Measurements from ENCODE around the gene SPAST. TPM values are rescaled to one million over a fixed set of nuclear protein-coding genes. Genes with fewer than 3 reads are reported as not detected.
A peak's percentile ranks its signal among the peaks of the same experiment; 100 is the strongest.

SPAST gene
- total and polyA plus RNA-seq, 2 of the 13 experiments (the other 11 are each of a cell fraction or from before 2014, with no cell fraction given) = 11.5 to 40.4 TPM

DNA sequence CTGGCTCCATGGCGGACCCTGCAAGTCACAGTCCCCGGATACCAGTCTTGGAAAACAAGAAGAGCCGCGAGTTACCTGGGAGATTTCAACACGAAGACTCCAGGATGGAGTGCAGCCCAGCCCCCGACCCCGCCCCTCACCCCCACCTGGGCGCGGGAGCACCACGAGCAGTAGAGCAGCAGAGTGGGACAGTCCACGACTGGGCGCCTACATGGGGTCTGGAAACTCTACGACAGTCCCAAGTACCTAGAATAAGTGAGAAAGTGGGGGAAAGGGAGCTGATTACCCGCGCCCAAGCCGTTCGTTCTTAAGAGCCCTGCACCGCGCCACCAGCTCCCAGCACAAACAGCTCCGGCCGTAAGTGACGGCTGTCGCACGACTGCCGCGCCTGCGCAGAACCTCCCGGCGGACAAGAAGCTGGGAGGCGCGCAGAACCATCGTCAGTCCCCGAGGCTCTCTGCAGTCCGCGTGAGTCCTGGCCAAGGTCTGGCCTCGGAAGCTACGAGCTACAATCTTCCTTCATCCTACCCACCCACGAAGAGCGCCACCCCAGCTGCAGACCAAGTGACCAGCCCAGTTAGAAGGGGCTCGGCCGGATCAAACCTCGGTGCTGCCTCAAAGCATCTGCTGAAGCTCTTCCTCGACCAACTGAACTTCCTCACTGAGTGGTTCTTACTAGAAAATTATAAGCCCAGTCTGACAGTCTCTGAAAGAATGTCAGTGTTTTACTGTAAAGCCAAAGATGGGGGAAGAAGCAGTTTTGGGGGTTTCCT, 23.7 kb upstream of the SPAST start, which contains the start of gene DPY30 (continued):
- TF ChIP-seq MED13 (CRISPR knock-in tag; IDR thresholded peaks at IDR 0.05) (no peak; the same call in 1 of the 2 replicates), MIER3 (CRISPR knock-in tag; IDR thresholded peaks at IDR 0.05; ENCODE audit: borderline replicate concordance) (peak; percentile 66; the same call in 1 of the 2 replicates), PLRG1 (conservative IDR thresholded peaks at IDR 0.05) (no peak), ZNF549 (CRISPR knock-in tag; IDR thresholded peaks at IDR 0.05) (peak; percentile 65; the same call in 1 of the 2 replicates), ZSCAN9 (CRISPR knock-in tag; IDR thresholded peaks at IDR 0.05; ENCODE audit: borderline replicate concordance) (peak; percentile 78), IRX3 (CRISPR knock-in tag; IDR thresholded peaks at IDR 0.05; ENCODE audit: borderline replicate concordance, low read depth) (0 out of 2 replicates have a peak, but pooled peaks have one; percentile 50), ZNF326 (CRISPR knock-in tag; IDR thresholded peaks at IDR 0.05; ENCODE audit: borderline replicate concordance) (no peak)
- TF ChIP-seq, protein P1, sequence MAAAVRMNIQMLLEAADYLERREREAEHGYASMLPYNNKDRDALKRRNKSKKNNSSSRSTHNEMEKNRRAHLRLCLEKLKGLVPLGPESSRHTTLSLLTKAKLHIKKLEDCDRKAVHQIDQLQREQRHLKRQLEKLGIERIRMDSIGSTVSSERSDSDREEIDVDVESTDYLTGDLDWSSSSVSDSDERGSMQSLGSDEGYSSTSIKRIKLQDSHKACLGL (CRISPR knock-in tag; IDR thresholded peaks at IDR 0.05) = peak; percentile 90
- TF ChIP-seq, protein P2, sequence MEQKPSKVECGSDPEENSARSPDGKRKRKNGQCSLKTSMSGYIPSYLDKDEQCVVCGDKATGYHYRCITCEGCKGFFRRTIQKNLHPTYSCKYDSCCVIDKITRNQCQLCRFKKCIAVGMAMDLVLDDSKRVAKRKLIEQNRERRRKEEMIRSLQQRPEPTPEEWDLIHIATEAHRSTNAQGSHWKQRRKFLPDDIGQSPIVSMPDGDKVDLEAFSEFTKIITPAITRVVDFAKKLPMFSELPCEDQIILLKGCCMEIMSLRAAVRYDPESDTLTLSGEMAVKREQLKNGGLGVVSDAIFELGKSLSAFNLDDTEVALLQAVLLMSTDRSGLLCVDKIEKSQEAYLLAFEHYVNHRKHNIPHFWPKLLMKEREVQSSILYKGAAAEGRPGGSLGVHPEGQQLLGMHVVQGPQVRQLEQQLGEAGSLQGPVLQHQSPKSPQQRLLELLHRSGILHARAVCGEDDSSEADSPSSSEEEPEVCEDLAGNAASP (CRISPR knock-in tag; IDR thresholded peaks at IDR 0.05; ENCODE audit: borderline replicate concordance) = peak; percentile 76
- TF ChIP-seq, protein P3, sequence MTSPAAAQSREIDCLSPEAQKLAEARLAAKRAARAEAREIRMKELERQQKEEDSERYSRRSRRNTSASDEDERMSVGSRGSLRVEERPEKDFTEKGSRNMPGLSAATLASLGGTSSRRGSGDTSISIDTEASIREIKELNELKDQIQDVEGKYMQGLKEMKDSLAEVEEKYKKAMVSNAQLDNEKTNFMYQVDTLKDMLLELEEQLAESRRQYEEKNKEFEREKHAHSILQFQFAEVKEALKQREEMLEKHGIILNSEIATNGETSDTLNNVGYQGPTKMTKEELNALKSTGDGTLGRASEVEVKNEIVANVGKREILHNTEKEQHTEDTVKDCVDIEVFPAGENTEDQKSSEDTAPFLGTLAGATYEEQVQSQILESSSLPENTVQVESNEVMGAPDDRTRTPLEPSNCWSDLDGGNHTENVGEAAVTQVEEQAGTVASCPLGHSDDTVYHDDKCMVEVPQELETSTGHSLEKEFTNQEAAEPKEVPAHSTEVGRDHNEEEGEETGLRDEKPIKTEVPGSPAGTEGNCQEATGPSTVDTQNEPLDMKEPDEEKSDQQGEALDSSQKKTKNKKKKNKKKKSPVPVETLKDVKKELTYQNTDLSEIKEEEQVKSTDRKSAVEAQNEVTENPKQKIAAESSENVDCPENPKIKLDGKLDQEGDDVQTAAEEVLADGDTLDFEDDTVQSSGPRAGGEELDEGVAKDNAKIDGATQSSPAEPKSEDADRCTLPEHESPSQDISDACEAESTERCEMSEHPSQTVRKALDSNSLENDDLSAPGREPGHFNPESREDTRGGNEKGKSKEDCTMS (CRISPR knock-in tag; conservative IDR thresholded peaks at IDR 0.05) = no peak
- TF ChIP-seq, protein P4, sequence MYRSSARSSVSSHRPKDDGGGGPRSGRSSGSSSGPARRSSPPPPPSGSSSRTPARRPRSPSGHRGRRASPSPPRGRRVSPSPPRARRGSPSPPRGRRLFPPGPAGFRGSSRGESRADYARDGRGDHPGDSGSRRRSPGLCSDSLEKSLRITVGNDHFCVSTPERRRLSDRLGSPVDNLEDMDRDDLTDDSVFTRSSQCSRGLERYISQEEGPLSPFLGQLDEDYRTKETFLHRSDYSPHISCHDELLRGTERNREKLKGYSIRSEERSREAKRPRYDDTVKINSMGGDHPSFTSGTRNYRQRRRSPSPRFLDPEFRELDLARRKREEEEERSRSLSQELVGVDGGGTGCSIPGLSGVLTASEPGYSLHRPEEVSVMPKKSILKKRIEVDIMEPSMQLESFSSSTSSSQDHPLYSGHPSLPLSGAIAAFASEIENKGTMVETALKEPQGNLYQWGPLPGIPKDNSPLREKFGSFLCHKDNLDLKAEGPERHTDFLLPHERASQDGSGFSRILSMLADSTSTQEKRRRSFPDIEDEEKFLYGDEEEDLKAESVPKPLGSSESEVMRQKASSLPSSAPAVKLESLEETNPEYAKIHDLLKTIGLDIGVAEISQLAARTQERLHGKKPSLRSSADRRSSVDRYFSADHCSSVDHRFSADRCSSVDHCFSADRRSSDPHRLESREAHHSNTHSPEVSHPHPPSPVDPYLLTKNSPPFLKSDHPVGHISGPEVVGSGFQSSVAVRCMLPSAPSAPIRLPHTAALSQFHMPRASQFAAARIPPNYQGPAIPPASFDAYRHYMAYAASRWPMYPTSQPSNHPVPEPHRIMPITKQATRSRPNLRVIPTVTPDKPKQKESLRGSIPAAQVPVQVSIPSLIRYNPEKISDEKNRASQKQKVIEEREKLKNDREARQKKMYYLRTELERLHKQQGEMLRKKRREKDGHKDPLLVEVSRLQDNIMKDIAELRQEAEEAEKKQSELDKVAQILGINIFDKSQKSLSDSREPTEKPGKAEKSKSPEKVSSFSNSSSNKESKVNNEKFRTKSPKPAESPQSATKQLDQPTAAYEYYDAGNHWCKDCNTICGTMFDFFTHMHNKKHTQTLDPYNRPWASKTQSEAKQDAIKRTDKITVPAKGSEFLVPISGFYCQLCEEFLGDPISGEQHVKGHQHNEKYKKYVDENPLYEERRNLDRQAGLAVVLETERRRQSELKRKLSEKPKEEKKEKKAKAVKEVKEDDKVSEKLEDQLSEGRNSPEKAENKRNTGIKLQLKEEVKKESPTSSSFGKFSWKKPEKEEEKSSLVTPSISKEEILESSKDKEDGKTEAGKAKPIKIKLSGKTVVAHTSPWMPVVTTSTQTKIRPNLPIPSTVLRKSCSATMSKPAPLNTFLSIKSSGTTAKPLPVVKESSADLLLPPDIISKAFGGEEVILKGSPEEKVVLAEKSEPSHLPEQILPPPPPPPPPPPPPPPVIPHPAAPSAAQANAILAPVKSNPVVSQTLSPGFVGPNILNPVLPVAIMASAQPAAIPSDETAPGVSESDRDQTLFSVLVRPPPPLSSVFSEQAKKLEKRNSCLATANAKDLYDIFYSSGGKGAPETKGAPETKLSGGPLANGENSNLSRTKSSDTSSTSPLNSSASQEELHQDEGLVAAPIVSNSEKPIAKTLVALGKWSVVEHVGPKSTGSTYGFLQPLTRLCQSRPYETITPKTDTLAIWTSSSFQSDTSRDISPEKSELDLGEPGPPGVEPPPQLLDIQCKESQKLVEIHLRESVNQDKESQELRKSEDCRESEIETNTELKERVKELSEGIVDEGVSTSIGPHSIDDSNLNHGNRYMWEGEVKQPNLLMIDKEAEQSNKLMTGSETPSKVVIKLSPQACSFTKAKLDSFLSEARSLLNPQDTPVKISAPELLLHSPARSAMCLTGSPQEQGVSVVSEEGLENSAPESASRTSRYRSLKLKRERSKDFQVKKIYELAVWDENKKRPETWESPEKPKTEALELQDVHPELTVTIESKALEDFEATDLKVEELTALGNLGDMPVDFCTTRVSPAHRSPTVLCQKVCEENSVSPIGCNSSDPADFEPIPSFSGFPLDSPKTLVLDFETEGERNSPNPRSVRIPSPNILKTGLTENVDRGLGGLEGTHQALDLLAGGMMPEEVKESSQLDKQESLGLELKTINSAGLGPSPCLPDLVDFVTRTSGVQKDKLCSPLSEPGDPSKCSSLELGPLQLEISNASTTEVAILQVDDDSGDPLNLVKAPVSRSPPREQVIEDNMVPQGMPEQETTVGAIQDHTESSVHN (CRISPR knock-in tag; IDR thresholded peaks at IDR 0.05) = no peak
- TF ChIP-seq, protein P5, sequence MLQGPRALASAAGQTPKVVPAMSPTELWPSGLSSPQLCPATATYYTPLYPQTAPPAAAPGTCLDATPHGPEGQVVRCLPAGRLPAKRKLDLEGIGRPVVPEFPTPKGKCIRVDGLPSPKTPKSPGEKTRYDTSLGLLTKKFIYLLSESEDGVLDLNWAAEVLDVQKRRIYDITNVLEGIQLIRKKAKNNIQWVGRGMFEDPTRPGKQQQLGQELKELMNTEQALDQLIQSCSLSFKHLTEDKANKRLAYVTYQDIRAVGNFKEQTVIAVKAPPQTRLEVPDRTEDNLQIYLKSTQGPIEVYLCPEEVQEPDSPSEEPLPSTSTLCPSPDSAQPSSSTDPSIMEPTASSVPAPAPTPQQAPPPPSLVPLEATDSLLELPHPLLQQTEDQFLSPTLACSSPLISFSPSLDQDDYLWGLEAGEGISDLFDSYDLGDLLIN (CRISPR knock-in tag; IDR thresholded peaks at IDR 0.05; ENCODE audit: borderline replicate concordance) = 0 out of 2 replicates have a peak, but pooled peaks have one; percentile 91
- TF ChIP-seq, protein P6, sequence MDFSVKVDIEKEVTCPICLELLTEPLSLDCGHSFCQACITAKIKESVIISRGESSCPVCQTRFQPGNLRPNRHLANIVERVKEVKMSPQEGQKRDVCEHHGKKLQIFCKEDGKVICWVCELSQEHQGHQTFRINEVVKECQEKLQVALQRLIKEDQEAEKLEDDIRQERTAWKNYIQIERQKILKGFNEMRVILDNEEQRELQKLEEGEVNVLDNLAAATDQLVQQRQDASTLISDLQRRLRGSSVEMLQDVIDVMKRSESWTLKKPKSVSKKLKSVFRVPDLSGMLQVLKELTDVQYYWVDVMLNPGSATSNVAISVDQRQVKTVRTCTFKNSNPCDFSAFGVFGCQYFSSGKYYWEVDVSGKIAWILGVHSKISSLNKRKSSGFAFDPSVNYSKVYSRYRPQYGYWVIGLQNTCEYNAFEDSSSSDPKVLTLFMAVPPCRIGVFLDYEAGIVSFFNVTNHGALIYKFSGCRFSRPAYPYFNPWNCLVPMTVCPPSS (IDR thresholded peaks at IDR 0.05) = no peak

All from HepG2 (cell line).